T-helper 1 cell (primary cell): ENCODE data around the gene MMP21.

ENCODE experiments used
- DNase-seq, 5 donors: peaks; one replicate each; pipeline ENCODE4 v3.0.0-alpha.2; 2012 to 2020
- total RNA-seq, 4 donors: gene quantifications; one replicate each; lab custom pipeline; 2026; lab: John Stamatoyannopoulos, UW

The MMP21 gene, protein sequence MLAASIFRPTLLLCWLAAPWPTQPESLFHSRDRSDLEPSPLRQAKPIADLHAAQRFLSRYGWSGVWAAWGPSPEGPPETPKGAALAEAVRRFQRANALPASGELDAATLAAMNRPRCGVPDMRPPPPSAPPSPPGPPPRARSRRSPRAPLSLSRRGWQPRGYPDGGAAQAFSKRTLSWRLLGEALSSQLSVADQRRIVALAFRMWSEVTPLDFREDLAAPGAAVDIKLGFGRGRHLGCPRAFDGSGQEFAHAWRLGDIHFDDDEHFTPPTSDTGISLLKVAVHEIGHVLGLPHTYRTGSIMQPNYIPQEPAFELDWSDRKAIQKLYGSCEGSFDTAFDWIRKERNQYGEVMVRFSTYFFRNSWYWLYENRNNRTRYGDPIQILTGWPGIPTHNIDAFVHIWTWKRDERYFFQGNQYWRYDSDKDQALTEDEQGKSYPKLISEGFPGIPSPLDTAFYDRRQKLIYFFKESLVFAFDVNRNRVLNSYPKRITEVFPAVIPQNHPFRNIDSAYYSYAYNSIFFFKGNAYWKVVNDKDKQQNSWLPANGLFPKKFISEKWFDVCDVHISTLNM
- total RNA-seq, result 0.24 to 0.46 (median 0.29) reads per million in 4 donors

GRCh38 chr10:125775491-125776106 lies at the start of gene MMP21:
MMP21 (minus strand) TSS chr10:125775821; CDS start chr10:125775821, 0 bp downstream.
- DNase-seq, result no peak

GRCh38 chr10:125824736-125825135 lies 49.1 kb upstream of the MMP21 start:
- DNase-seq, result no peak

DNA sequence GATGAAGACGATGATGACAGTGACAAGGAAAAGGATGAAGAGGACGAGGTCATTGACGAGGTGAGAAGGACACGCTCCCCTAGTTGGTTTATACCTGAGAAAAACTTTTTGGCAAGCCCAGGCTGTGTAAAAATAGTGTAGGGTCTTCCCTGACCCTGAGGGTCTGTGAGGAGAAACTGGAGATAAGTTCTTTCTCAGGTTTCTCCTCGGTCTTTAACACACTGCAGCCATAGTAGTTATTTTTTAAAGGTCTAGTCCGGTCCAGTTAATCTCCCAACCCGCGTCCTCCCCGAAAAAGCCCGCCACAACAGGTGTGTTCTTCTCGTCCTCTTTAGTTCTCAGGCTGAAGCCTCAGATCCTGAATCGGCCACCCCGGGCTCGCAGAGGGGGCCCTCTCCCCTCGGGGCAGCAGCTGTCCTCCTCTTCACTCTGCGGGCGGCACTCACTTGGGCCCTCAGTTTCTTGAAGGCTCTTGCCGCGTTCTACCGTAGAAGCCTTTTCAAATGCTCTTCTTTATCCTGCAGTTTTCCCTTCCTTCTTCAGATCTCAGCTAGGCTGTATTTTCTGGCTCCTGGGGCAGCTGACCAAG lies 48.1 kb upstream of the MMP21 start:
- no peak for DNase-seq

GRCh38 chr10:125822878-125823662 lies 47.4 kb upstream of the MMP21 start, which contains the start of the genes BCCIP and UROS:
BCCIP (plus strand) TSS chr10:125823546; CDS start chr10:125823558, 12 bp downstream.
UROS (minus strand) TSS chr10:125823258; CDS start chr10:125816499, 6,759 bp downstream.
- peak; percentile 85 to 90 (median 90) for DNase-seq

GRCh38 chr10:125820701-125821100 lies 45.1 kb upstream of the MMP21 start:
- no peak for DNase-seq

GRCh38 chr10:125817337-125817946 lies 41.8 kb upstream of the MMP21 start:
- DNase-seq, result no peak

DNA sequence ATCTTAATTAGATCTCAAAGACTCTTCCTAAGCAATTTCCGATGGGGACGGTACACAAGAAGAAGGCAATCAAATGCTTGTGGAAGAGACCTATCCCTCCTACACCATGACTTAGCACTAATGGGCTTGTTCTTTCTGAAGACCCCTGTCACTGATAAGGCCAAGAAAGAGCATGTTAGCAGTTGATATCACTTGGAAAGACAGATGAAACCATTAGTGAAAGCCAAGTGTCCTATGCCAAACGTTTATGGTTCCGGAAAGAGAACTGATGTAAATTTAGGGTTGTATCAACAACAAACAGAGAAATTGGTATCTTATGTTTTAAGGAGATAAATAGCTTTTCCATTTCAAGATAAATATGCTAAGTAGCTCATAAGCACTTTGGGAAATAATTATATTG lies 40.9 kb upstream of the MMP21 start:
- DNase-seq, result no peak

DNA sequence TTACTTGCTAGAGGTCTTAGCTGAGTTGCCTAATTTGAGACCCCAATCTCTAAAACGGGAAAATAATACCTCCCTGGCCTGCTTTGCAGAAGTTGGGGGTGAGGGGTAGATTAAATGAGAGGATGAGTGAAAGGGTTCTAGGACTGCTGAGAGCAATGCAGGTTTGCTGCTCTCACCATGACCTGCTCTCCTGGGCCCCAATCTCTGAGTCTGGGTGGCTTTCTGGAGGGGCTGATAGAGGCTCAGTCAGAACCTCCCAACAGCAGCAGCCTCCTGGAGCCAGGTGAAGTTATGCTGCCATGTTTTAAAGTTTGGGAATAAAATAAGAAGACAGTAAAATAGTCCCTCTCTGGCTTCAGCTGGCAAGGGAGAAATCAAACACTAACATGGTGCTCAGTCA lies 40.1 kb upstream of the MMP21 start:
- DNase-seq, result no peak

DNA sequence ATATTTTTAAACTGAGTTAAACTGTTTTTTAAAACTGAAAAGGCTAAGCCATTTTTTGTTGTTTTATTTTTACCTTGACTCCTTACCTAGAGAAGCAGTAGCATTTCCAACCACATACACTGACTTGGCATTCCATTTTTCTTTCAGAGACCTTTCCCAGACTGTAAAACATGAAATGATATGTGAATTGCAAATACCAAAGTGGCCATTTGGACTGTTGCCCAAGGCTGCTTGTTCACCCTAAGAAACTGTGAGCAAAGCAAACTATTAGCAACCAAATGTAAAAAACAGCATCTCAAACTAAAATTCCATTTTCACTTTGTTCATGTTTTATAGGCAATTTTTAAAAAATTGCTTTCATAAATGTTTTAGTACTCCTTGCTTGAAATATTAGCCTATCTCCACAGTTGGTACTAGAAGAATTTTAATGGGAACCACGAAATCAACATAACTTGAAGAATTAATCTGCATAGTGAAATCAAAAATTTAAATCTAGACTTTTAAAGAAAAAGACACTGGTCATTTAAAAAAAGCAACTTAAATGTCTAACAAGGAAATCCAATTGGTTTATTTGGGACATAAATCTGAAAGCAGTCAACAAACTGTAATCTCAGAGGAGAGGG lies 36.6 kb upstream of the MMP21 start:
- DNase-seq, result no peak

DNA sequence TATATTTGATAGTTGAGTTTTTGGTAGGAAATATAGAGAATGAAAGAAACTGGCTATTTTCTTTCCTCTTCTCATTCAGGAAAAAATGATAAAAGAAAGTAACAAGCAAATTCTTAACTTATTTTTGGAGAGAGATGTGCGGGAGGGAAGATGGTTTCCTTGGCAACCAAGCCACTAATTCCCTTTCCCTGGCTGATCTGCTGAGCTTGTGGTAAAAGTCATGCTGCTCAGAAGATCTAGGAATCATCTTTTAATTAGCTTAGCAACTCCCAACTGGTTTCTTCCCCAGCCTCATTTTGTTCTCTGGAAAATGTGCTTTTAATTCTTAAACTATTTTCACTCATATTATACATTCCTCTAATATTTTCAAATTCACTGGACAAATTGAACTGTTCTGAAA lies 35.6 kb upstream of the MMP21 start:
- no peak for DNase-seq

- DNase-seq, result no peak
Observed at GRCh38 chr10:125808047-125808446, 32.4 kb upstream of the MMP21 start.

- no peak for DNase-seq
Observed at GRCh38 chr10:125802739-125803138, 27.1 kb upstream of the MMP21 start.

GRCh38 chr10:125802131-125802530 lies 26.5 kb upstream of the MMP21 start:
- no peak for DNase-seq

DNA sequence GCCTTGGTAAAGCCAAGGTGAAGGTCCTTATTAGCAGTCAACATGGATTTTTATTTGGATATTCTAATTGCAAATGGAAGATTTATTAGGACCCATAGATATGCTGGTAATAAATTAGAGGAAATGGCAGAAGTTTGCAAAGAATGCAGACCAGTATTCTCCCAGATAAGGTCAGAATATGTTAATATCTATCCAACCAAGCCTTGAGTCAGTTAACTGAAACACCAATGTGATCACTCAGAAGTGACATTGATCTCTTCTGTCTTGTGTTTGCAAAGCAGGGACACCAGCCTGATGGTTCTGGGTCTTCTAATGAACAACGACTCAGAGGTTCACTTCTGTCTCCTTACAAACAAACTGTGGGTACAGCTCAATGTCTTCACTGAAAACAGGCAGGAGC lies 26.0 kb upstream of the MMP21 start:
- no peak for DNase-seq

DNA sequence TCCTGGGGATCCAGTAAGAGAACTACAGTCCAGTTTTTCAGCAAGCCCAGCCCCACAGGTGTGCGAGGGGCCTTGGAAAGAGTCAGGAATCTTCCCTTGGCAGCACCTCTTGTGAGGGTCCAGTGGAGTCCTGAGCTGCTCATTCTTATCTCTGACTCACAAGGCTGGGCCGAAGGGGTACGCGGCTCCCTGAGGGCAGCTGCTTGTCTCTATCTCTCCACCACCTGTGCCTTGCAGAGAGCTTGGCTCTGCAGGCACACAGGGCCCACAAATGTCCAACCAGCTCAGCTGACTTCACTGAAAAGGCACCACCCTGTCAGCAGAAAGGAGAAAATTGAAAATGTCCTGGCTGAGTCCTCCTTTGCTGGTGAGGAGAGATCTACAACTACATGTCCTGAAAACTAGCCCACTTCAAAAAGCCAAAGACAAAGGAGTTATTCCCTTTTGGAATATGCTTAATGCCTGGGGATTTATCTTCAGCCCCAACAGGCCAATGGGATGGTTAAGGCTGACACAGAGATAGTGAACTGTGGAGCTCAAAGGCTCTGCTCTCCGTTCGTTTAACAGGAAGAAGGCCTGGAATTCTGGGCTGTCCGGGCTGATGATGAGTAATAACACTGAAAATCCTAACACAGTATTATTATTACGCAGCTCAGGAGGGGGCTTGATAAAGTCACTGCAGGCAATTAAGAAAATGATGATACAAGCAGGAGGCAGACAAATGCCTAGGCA lies 24.0 kb upstream of the MMP21 start:
- no peak for DNase-seq

- no peak for DNase-seq
Observed at GRCh38 chr10:125797994-125798662, 22.5 kb upstream of the MMP21 start.

DNA sequence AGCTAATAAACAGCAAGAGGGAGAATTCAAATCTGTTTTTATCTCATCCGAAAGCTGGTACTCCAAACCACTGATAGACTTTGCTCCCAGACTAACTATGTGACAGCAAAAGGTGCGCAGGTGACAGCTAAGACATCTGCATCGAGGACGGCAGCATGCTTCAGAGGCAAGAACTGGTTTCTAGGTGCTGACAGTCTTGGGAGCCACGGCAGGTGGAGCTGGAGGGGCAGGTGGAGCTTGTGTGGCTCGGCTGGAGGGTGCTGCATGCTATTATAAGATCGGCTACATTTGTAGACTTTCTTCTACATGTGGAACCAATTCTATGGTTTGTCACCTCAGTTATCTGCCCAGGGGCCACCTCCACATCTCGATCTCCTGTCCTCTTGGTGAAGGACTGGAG lies 21.8 kb upstream of the MMP21 start:
- DNase-seq, result no peak

DNA sequence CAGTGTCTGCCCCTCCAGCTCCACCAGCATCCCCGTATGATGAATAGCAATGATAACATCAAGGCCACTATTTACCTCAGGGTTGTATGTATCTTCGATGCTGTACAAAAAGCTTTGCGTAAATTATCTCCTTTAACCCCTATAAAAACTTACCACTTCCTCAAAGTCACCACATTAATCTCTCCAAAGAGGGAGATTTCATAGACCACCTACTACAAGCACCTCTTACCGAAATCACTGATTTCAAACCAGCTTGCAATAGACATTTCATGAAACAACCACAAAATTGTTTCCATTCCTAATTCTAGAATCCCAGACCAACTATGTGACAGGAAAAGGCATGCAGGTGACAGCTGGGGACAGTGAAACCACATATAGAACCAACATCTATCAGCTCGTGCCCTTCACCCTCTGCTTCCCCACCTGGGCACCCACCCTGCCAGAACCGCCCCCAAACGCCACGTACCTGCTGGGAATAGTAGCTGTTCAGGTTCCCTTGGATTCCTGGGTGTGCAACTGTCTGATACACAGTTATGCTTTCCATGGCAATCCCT lies 20.1 kb upstream of the MMP21 start:
- DNase-seq, result no peak

DNA sequence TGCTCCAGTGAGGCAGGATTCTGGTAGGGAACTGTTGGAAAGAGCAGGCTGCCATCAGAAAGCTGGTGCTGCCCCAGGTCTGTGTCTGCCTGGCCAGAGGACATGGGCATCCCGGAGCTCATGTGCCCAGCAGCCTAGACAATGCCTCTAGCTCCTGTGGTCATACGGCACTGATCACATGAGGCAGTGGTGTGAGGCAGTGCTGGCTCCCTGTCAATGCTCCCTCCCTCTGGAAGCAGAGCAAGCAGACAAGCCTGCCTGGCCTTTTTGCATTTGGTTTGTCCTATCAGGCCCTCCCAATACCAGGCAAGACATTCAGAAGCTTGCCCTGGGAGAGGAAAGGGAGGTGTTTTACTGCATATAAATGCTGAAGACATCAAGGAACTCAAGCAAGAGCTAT lies 19.5 kb upstream of the MMP21 start:
- DNase-seq, result no peak
